NCI-H2107 treated with DMSO at 0.1 percent for 48 hours (cell line): ENCODE results near the gene GLRA2.
"Not testable (repeated sequence)": the region's sequence is repeated elsewhere in the genome, so short reads cannot be mapped to it uniquely, and the experiment has no call there.

Source experiments
- DNase-seq: peaks from one replicate; lab custom pipeline; 2025; ENCODE audit not compliant: unreplicated experiment; lab: John Stamatoyannopoulos, UW

Gene GLRA2

DNA sequence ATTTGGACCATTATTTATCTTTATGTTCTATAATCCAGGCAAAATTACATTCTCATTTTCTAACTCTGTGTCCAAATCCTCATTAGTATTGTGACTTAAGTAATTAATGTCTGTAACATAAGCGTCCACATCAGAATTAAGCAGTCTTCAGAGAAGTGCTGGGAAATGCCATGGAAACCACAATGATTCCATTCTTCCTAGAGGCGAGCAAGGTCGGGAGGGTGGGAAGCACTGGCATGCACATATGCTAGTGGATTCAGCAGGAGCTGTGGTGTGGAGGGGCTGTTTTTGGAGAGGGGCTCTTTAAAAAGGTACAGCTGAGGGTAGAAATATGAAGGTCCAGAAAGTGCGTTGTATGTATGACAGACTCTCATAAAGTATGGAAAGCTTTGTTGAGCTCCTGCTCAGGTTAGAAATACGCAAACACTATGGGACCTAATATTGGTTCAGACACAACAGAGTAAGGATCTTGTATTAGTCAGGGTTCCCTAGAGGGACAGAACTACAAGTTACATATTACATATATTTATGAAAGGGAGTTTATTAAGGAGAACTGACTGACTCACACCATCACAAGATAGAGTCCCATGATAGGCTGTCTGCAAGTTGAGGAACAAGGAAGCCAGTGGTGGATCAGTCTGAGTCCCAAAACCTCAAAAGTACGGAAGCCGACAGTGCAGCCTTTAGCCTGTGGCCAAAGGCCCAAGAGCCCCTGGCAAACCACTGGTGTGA lies 61.5 kb downstream of the GLRA2 start:
- DNase-seq: no peak

DNA sequence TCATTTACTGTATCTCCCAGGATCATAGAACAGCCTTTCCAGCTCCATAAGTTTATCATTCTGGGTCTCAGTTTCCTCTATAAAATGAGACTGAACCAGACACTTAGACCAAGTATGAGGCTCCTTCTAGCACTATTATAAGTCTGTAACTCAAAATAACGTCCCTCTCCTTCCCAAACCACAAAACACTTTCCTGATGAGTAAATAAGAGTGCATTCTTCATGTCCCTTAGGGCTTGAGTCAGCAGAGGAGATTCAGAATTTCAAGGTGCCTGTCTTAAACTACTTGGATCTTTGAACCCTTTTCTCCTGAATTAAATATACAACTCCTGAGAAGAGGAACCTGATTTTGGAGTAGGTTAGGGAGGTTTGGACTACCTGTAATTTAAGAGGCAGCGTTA lies 62.6 kb downstream of the GLRA2 start:
- no peak for DNase-seq

GRCh38 chrX:14594521-14594920 lies 65.2 kb downstream of the GLRA2 start:
- DNase-seq: no peak

- DNase-seq: no peak
Measured at GRCh38 chrX:14598330-14598729, 69.0 kb downstream of the GLRA2 start.

- no peak for DNase-seq
Measured at GRCh38 chrX:14607446-14607985, 78.2 kb downstream of the GLRA2 start.

DNA sequence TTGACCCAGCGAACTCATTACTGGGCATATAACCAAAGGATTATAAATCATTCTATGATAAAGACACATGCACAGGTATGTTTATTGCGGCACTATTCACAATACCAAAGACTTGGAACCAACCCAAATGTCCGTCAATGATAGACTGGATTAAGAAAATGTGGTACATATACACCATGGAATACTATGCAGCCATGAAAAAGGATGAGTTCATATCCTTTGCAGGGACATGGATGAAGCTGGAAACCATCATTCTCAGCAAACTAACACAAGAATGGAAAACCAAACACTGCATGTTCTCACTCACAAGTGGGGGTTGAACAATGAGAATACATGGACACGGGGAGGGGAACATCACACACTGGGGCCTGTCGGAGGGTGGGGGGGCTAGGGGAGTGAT lies 83.1 kb downstream of the GLRA2 start:
- not testable (repeated sequence) for DNase-seq

DNA sequence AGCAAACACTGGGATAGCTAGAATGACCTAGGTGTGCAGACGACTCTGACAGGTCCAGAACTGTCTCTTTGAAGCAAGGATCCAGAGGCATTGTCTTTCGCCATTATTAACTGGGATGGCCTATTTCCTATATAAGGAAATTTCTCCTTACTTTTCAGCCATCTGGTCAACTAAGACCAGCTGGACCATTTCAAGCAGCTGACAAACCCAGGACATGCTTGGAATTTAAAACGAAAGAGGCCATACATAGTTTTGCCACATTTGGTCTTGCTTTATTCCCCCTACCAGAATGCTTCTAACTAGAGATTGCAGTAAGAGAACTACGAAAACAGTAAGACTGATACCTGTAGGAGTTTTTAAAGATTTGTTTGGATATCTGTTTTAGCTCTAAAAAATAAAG lies 87.0 kb downstream of the GLRA2 start:
- no peak for DNase-seq

- DNase-seq: no peak
Measured at GRCh38 chrX:14616836-14617235, 87.5 kb downstream of the GLRA2 start.

GRCh38 chrX:14618177-14618965 lies 89.0 kb downstream of the GLRA2 start:
- DNase-seq: no peak

DNA sequence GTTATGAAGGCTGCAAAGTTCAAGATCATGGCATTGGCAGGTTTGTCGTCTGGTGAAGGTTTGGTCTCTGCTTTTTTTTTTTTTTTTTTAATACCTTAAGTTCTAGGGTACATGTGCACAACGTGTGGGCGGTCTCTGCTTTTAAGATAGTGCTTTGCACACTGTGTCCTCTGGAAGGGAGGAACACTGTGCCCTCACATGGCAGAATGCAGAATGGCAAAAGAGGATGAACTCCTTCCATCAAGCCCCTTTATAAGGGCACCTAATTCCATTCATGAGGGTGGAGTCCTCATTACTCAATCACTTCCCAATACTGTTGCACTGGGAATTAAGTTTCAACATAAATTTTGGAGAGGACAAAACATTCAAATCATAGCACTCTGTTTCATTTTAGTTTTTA lies 101.4 kb downstream of the GLRA2 start:
- no peak for DNase-seq

- no peak for DNase-seq
Measured at GRCh38 chrX:14641681-14642655, 112.6 kb downstream of the GLRA2 start.

DNA sequence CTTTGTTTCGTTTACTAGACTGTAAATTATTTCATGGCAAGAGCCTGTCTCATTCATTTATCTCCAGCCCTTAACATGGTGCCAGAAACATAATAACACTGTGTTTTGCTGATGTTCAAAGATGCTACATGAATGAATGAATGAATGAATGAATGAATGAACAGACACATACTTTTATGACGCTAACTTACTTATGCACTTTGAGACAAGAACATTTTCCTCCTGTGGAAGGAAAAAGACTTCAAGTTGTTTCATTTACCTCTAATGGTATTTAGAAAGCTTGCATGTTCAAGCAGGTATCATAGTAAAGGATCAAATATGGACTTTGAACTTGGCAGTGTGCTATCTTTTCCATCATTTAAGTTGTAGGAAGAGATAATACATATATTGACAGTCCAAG lies 131.6 kb downstream of the GLRA2 start:
- no peak for DNase-seq

DNA sequence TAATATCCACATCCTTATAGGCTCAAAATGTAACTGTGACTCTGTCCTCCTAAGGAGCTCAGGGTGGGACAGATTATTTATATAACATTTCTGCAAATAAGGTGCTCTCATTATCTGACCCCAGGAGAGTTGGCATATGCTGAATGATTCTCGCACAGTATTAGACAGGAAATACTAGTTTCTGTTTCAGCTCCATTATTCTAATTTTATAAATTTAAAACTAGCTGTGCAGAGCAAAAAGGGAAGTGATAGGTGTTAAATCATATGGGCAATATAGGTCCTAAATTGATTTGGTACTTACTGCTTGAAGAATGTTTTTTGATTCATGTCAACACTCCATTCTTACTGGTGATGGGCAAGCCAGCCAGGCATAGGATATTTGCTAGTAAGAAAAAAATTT lies 141.5 kb downstream of the GLRA2 start:
- no peak for DNase-seq

DNA sequence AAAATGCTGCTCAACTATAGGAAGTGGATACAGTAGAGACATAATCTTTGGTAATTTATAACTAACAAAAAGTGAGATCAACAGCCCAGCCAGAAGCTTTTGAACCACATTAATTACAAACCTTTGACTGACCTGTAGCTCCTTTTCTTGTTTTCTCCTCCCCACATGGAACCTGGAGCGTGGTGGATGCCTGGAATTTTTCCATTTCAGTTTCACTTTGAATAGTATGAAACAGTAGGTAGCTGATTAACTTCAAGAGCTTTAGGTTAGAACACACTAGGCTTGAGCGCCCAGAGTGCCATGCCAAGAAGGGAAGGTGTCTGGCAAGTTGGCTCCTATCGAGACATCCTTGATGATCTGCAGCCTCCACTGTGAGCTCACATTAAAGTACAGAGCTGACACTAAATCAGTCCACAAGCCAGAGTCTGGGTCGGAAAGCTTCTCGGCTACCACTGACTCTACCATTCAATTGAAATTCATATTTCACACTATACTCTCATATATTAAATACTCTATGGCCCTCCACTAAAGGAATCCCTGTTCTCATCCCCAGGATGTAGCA lies 143.4 kb downstream of the GLRA2 start:
- DNase-seq: no peak

DNA sequence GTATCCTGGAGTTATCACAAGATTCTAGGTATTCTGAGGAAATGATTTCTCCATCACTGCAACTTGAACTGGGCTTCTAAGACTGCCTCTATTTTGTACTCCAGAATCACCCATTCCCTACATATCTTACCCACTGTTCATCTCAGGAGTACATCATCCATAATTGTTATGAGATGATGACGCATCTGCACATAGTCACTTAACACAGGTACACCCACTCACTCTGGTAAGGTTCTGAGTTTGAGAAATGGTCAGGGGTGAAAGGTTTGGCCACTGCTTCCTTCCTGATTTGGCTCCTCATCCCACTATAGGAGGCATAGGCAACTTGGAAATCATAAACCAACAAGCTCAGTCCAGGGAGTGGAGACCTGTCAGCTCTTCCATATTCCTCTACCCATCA lies 143.9 kb downstream of the GLRA2 start:
- no peak for DNase-seq

DNA sequence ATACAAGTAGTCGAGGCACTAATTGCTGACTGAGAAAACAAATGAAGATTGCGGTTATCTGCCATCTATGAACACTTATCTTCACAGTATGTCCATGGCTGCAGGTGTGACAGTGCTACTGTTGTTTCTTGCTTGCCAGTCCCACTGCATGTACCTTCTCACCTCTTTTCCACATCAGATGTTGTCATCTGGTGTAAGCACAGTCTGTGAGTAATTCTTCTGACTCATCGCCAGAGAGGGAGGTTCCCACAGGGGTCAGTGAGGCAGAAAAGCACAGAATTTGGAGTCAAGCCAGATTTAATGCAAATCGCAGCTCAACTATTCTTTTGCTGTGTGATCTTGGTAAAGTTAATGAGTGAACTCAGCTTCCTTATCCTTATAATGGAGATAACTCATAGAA lies 144.4 kb downstream of the GLRA2 start:
- no peak for DNase-seq

- DNase-seq: no peak
Measured at GRCh38 chrX:14675500-14675899, 146.2 kb downstream of the GLRA2 start.

GRCh38 chrX:14676431-14676830 lies 147.1 kb downstream of the GLRA2 start:
- DNase-seq: no peak

GRCh38 chrX:14688331-14688730 lies 159.0 kb downstream of the GLRA2 start:
- DNase-seq: not testable (repeated sequence)

DNA sequence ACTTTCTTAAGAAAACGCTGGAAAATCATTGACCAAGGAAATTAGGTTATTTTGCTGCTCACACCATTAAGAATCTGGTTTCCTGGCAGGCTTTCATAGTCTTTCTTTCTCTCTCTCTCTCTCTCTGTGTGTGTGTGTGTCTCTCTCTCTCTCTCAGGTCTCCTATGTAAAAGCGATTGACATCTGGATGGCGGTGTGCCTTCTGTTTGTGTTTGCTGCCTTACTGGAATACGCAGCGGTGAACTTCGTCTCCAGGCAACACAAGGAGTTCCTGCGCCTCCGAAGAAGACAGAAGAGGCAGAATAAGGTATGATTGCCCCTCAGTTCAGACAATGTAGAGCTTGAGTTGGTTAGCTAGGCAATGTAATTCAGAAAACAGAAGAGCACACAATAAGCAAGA lies 161.2 kb downstream of the GLRA2 start:
- DNase-seq: no peak

DNA sequence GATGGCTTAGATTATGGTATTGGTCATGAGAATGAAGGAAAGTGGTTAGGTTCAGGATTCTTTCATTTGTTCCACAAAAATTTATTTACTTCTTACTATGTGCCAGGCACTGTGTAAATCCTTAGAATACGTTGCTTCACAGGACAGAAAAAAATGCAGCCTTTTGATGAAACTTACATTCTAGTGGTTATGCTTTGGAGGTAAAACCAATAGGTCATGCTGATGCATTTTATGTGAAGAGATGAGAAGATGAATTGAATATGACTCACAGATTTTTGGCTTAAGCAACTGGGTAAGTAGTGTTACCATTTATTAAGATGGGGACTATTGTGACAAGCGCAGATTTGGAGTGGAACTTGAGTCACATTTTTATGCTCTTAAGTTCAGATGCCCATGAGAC lies 165.3 kb downstream of the GLRA2 start:
- no peak for DNase-seq
